Nephron progenitor cell (in vitro differentiated cells): Measurements from ENCODE around the gene MIAT.

Source experiments
- DNase-seq: peaks from one replicate; pipeline ENCODE4 v3.0.0; 2021
- H3K27ac Mint-ChIP-seq: 2 replicates; pipeline ENCODE4 v1.8.0; 2021; ENCODE audit warnings: mild to moderate bottlenecking, moderate library complexity, mixed read lengths
- H3K27me3 Mint-ChIP-seq: 2 replicates; pipeline ENCODE4 v1.8.0; 2021; ENCODE audit warnings: mild to moderate bottlenecking, low read depth, mixed read lengths; ENCODE audit not compliant: poor library complexity
- H3K36me3 Mint-ChIP-seq: 2 replicates; pipeline ENCODE4 v1.8.0; 2021; ENCODE audit warnings: low read depth, mixed read lengths
- H3K4me1 Mint-ChIP-seq: 2 replicates; pipeline ENCODE4 v1.8.0; 2021; ENCODE audit warnings: mixed read lengths
- H3K4me3 Mint-ChIP-seq: 2 replicates; pipeline ENCODE4 v1.8.0; 2021; ENCODE audit warnings: mild to moderate bottlenecking, moderate library complexity, mixed read lengths
- H3K9me3 Mint-ChIP-seq: 2 replicates; pipeline ENCODE4 v1.8.0; 2021; ENCODE audit warnings: mild to moderate bottlenecking, moderate library complexity, mixed read lengths
- TF ChIP-seq, protein P1 (sequence below): fragments of 200-600 bp; sonication (generic); IDR thresholded peaks from 2 replicates; pipeline ENCODE4 v1.5.0; 2021; ENCODE audit warnings: antibody characterized with exemption

MIAT gene

GRCh38 chr22:26713823-26714449 lies 56.5 kb downstream of the MIAT start:
- Mint-ChIP-seq H3K4me1 (peaks cover 32% of the 10 kb centered on the region), H3K9me3 (no peaks in the 10 kb centered on the region), H3K36me3 (peaks cover 4% of the 10 kb centered on the region), H3K4me3 (no peak overlapping the region), H3K27ac (peak overlapping the region; percentile 13), H3K27me3 (peaks cover 9% of the 10 kb centered on the region)
- no peak for DNase-seq
- TF ChIP-seq, protein P1, sequence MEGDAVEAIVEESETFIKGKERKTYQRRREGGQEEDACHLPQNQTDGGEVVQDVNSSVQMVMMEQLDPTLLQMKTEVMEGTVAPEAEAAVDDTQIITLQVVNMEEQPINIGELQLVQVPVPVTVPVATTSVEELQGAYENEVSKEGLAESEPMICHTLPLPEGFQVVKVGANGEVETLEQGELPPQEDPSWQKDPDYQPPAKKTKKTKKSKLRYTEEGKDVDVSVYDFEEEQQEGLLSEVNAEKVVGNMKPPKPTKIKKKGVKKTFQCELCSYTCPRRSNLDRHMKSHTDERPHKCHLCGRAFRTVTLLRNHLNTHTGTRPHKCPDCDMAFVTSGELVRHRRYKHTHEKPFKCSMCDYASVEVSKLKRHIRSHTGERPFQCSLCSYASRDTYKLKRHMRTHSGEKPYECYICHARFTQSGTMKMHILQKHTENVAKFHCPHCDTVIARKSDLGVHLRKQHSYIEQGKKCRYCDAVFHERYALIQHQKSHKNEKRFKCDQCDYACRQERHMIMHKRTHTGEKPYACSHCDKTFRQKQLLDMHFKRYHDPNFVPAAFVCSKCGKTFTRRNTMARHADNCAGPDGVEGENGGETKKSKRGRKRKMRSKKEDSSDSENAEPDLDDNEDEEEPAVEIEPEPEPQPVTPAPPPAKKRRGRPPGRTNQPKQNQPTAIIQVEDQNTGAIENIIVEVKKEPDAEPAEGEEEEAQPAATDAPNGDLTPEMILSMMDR = no peak

GRCh38 chr22:26714971-26715370 lies 57.6 kb downstream of the MIAT start:
- DNase-seq = no peak
- TF ChIP-seq, protein P1 = no peak
- peak overlapping the region; percentile 88 for H3K27ac Mint-ChIP-seq
- H3K36me3 Mint-ChIP-seq = peaks cover 7% of the 10 kb centered on the region
- H3K27me3 Mint-ChIP-seq = peaks cover 9% of the 10 kb centered on the region
- no peak overlapping the region for H3K4me3 Mint-ChIP-seq
- H3K9me3 Mint-ChIP-seq = no peaks in the 10 kb centered on the region
- H3K4me1 Mint-ChIP-seq = peaks cover 32% of the 10 kb centered on the region

GRCh38 chr22:26715392-26715936 lies 58.1 kb downstream of the MIAT start:
- peaks cover 9% of the 10 kb centered on the region for H3K27me3 Mint-ChIP-seq
- H3K27ac Mint-ChIP-seq = no peak overlapping the region
- no peaks in the 10 kb centered on the region for H3K9me3 Mint-ChIP-seq
- peaks cover 7% of the 10 kb centered on the region for H3K36me3 Mint-ChIP-seq
- no peak for DNase-seq
- H3K4me1 Mint-ChIP-seq = peaks cover 32% of the 10 kb centered on the region
- TF ChIP-seq, protein P1 = no peak
- H3K4me3 Mint-ChIP-seq = no peak overlapping the region

GRCh38 chr22:26718488-26718887 lies 61.1 kb downstream of the MIAT start:
- no peak for DNase-seq
- no peak overlapping the region for H3K4me3 Mint-ChIP-seq
- H3K27ac Mint-ChIP-seq = no peak overlapping the region
- H3K27me3 Mint-ChIP-seq = peaks cover 18% of the 10 kb centered on the region
- no peaks in the 10 kb centered on the region for H3K9me3 Mint-ChIP-seq
- H3K4me1 Mint-ChIP-seq = peaks cover 20% of the 10 kb centered on the region
- H3K36me3 Mint-ChIP-seq = peaks cover 13% of the 10 kb centered on the region
- TF ChIP-seq, protein P1 = no peak

- peak overlapping the region; percentile 37 for H3K27ac Mint-ChIP-seq
- H3K9me3 Mint-ChIP-seq = no peaks in the 10 kb centered on the region
- H3K4me1 Mint-ChIP-seq = peaks cover 16% of the 10 kb centered on the region
- H3K4me3 Mint-ChIP-seq = no peak overlapping the region
- peaks cover 18% of the 10 kb centered on the region for H3K27me3 Mint-ChIP-seq
- no peak for DNase-seq
- TF ChIP-seq, protein P1 = no peak
- peaks cover 13% of the 10 kb centered on the region for H3K36me3 Mint-ChIP-seq
Measured at GRCh38 chr22:26718905-26719304, 61.5 kb downstream of the MIAT start.

DNA sequence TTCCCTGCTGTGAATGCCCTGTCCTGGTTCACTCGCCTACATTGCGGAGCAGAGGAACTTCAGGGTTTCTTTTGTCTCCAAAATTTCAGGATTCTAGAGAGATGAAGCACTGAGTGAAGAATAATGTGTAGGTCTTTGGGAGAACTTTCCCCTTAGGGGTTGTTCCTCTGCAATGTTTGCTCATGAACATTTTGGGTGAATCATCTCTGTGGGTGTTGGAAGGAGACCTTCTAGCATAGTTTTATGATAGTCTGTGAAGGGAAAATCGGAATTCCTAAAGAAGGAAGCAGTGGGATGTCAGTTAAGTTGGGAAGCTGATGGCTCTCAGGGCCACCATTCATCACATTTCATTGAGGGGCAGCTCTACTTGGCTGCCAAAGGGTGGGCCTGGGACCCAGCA lies 64.8 kb downstream of the MIAT start:
- Mint-ChIP-seq H3K27ac (no peak overlapping the region), H3K9me3 (no peaks in the 10 kb centered on the region), H3K36me3 (peaks cover 26% of the 10 kb centered on the region), H3K4me1 (no peaks in the 10 kb centered on the region), H3K27me3 (peaks cover 13% of the 10 kb centered on the region), H3K4me3 (no peak overlapping the region)
- DNase-seq = no peak
- TF ChIP-seq, protein P1 = no peak
